Measurements from ENCODE around the gene EIF3J. TPM values are rescaled to one million over a fixed set of nuclear protein-coding genes. Genes with fewer than 3 reads are reported as not detected.

The EIF3J gene
- polyA plus RNA-seq, 1 of the 3 experiments (the other 2 are of a cell fraction), result 23.8 TPM

- Histone ChIP-seq H3K4me2 (no peak overlapping the region), H3K36me3 (replicated peaks in 1 of 2; ENCODE audit: control insufficient read depth in 1 of 2, insufficient read depth in 2 of 2, low read length in 1 of 2) (peaks cover 16 to 64% of the 10 kb centered on the region in 2 experiments), H3K9me2 (no peaks in the 10 kb centered on the region), H3K27me3 (ENCODE audit: insufficient read depth) (no peaks in the 10 kb centered on the region), H3K4me3 (ENCODE audit: low read depth in 2 of 2, low read length in 1 of 2) (no peak overlapping the region), H3K9ac (no peak overlapping the region), H4K20me1 (ENCODE audit: insufficient read depth) (no peaks in the 10 kb centered on the region), H3K79me2 (ENCODE audit: insufficient read depth) (peaks cover 12% of the 10 kb centered on the region), H3F3A (replicated peaks; ENCODE audit: insufficient read depth) (peaks cover 11% of the 10 kb centered on the region), H3K9me3 (no peaks in the 10 kb centered on the region), H3K4me1 (ENCODE audit: control insufficient read depth in 1 of 2, insufficient read depth in 2 of 2, low read depth in 1 of 2, low read length in 1 of 2) (no peaks in the 10 kb centered on the region), H2AFZ (ENCODE audit: low read depth) (no peak overlapping the region), H3K27ac (ENCODE audit: low read depth in 2 of 2, low read length in 1 of 2) (no peak overlapping the region)
- CTCF ChIA-PET, result interaction anchor here (1.8 kb wide), 1 partner anchor 13 kb away, joined by 5 read pairs; no protein-coding TSS in a partner anchor
- POLR2A ChIA-PET, result no interaction called here
- no peak for DNase-seq
- TF ChIP-seq MEF2A (IDR thresholded peaks at IDR 0.05; ENCODE audit: borderline replicate concordance, low read depth), result no peak
- TF ChIP-seq TCF12 (IDR thresholded peaks at IDR 0.05), result no peak
- TF ChIP-seq USF1 (IDR thresholded peaks at IDR 0.05; ENCODE audit: borderline replicate concordance, low read depth), result no peak
- TF ChIP-seq GATA2 (CRISPR knock-in tag; IDR thresholded peaks at IDR 0.05), result no peak
- no peak for TF ChIP-seq ZBTB33 (IDR thresholded peaks at IDR 0.05; ENCODE audit: borderline replicate concordance, low read depth)
- no peak for TF ChIP-seq MXI1 (IDR thresholded peaks at IDR 0.05; ENCODE audit: low read depth, low read length)
- 97% methylated on average over 6 of the region's 6 CpGs for WGBS (ENCODE audit: low lambda C conversion rate)
Measured at GRCh38 chr15:44519537-44519936, 17.4 kb upstream of the EIF3J start.

- TF ChIP-seq NFIC (IDR thresholded peaks at IDR 0.05; ENCODE audit: borderline replicate concordance) (no peak), FOXM1 (IDR thresholded peaks at IDR 0.05; ENCODE audit: low read depth) (no peak), ZBTB33 (IDR thresholded peaks at IDR 0.05; ENCODE audit: borderline replicate concordance, low read depth) (no peak), NRF1 (IDR thresholded peaks at IDR 0.05; ENCODE audit: low read depth, low read length) (no peak), POLR2AphosphoS5 (IDR thresholded peaks at IDR 0.05; ENCODE audit: low read depth, low read length) (no peak), MEF2A (IDR thresholded peaks at IDR 0.05; ENCODE audit: borderline replicate concordance, low read depth) (no peak), RCOR1 (IDR thresholded peaks at IDR 0.05; ENCODE audit: low read length) (no peak), RFX5 (IDR thresholded peaks at IDR 0.05; ENCODE audit: low read length) (no peak), EZH2phosphoT487 (IDR thresholded peaks at IDR 0.05; ENCODE audit: borderline replicate concordance, low read depth) (no peak), CTCF (IDR thresholded peaks at IDR 0.05) (no peak), TCF12 (IDR thresholded peaks at IDR 0.05) (no peak), ELF1 (IDR thresholded peaks at IDR 0.05) (no peak), SIN3A (IDR thresholded peaks at IDR 0.05; ENCODE audit: borderline replicate concordance, low read depth, low read length) (no peak), FOXJ3 (CRISPR knock-in tag; IDR thresholded peaks at IDR 0.05) (no peak), CHD2 (IDR thresholded peaks at IDR 0.05; ENCODE audit: low read length, partially characterized antibody) (no peak), MXI1 (IDR thresholded peaks at IDR 0.05; ENCODE audit: low read depth, low read length) (no peak)
- 100% methylated on average over 1 of the region's 1 CpG for whole genome bisulfite sequencing (ENCODE audit: low lambda C conversion rate)
- POLR2A ChIA-PET, result no interaction called here
Measured at GRCh38 chr15:44525018-44525417, 11.9 kb upstream of the EIF3J start.

More at GRCh38 chr15:44525018-44525417, 11.9 kb upstream of the EIF3J start:
- H3K27me3 ChIP-seq (ENCODE audit: insufficient read depth), result no peaks in the 10 kb centered on the region
- H3K27ac ChIP-seq (ENCODE audit: low read depth in 2 of 2, low read length in 1 of 2), result peak overlapping the region in 1 of 2 experiments; percentile 15; a peak in 2 of 4 replicates
- no peak overlapping the region for H3K4me2 ChIP-seq
- H3K9me2 ChIP-seq, result no peaks in the 10 kb centered on the region
- no peak overlapping the region for H3K4me3 ChIP-seq (ENCODE audit: low read depth in 2 of 2, low read length in 1 of 2)
- H3K79me2 ChIP-seq (ENCODE audit: insufficient read depth), result peaks cover 9% of the 10 kb centered on the region; the same call in 1 of the 2 replicates
- no peak for DNase-seq
- CTCF ChIA-PET, result interaction anchor here (0.8 to 1.0 kb wide), 2 partner anchors 24 to 306 kb away, joined by 3 read pairs; no protein-coding TSS in a partner anchor
- peaks cover 41 to 49% of the 10 kb centered on the region in 2 experiments for H3K36me3 ChIP-seq (replicated peaks in 1 of 2; ENCODE audit: control insufficient read depth in 1 of 2, insufficient read depth in 2 of 2, low read length in 1 of 2)
- H3K4me1 ChIP-seq (ENCODE audit: control insufficient read depth in 1 of 2, insufficient read depth in 2 of 2, low read depth in 1 of 2, low read length in 1 of 2), result no peaks in the 10 kb centered on the region
- H3K9me3 ChIP-seq, result no peaks in the 10 kb centered on the region
- H3K9ac ChIP-seq, result no peak overlapping the region
- no peaks in the 10 kb centered on the region for H4K20me1 ChIP-seq (ENCODE audit: insufficient read depth)
- H2AFZ ChIP-seq (ENCODE audit: low read depth), result no peak overlapping the region
- H3F3A ChIP-seq (replicated peaks; ENCODE audit: insufficient read depth), result peaks cover 23% of the 10 kb centered on the region

All from SK-N-SH (cell line).